Measurements from ENCODE around the gene EPC1.
"Not testable (repeated sequence)": the region's sequence is repeated elsewhere in the genome, so short reads cannot be mapped to it uniquely, and the experiment has no call there.

EPC1 gene

DNA sequence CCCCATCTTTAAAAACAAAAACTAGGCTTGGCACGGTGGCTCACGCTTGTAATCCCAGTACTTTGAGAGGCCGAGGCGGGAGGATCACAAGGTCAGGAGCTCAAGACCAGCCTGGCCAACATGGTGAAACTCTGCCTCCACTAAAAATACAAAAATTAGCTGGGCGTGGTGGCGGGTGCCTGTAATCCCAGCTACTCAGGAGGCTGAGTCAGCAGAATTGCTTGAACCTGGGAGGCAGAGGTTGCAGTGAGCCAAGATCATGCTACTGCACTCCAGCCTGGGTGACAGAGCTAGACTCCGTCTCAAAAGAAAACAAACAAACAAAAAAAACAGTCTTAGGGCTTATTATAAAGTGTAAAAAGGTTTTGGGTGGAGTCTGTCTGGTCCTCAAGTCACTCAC lies 117.2 kb downstream of the EPC1 start:
- H3K27me3 ChIP-seq (ENCODE audit: control insufficient read depth in 5 of 5, insufficient read depth in 4 of 5, low read length in 5 of 5); H3K4me1 ChIP-seq (ENCODE audit: control insufficient read depth in 5 of 5, insufficient read depth in 5 of 5, low read length in 5 of 5); H3K27ac ChIP-seq (ENCODE audit: low read depth, low read length); H3K4me3 ChIP-seq (ENCODE audit: low read depth in 1 of 5, low read length in 5 of 5); H3K9ac ChIP-seq (ENCODE audit: low read length in 5 of 5); H3K9me3 ChIP-seq (ENCODE audit: control insufficient read depth in 5 of 5, low read length in 5 of 5); H3K36me3 ChIP-seq (ENCODE audit: control insufficient read depth in 5 of 5, insufficient read depth in 5 of 5, low read length in 5 of 5): not testable (repeated sequence)

DNA sequence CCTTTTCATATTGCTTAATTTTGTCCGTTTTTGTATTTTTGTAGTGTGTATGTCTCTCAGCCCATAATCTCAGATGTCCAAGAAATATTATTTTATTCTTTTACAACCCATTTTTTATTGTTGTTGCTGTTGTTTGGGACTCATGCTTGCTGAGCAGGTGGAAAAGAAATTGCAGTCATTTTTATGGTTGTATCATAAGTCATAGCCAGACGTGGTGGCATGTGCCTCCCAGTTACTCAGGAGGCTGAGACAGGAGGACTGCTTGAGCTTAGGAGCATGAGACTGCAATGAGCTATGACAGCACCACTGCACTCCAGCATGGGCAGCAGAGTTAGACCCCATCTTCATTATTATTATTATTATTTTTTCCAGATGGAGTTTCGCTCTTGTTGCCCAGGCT lies 117.8 kb downstream of the EPC1 start:
- H3K27ac ChIP-seq (ENCODE audit: low read depth, low read length) = no peak overlapping the region
- H3K9ac ChIP-seq (ENCODE audit: low read length in 5 of 5) = no peak overlapping the region

DNA sequence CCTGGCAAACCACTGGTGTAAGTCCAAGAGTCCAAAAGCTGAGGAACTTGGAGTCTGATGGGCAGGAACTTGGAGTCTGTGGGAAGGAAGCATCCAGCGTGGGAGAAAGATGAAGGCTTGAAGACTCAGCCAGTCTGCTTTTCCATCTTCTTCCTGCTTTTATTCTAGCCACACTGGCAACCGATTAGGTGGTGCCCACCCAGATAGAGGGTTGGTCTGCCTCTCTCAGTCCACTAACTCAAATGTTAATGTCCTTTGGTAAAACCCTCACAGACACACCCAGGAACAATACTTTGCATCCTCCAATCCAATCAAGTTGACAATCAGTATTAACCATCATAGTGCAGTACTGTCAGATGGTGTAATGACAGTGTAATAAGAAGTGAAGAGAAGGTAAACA lies 119.2 kb downstream of the EPC1 start:
- no peak overlapping the region for H3K4me3 ChIP-seq (ENCODE audit: low read depth in 1 of 5, low read length in 5 of 5)
- H3K4me1 ChIP-seq (ENCODE audit: control insufficient read depth in 5 of 5, insufficient read depth in 5 of 5, low read length in 5 of 5) = peaks cover 0 to 1% (median 0%) of the 10 kb centered on the region in 5 donors
- H3K27me3 ChIP-seq (ENCODE audit: control insufficient read depth in 5 of 5, insufficient read depth in 4 of 5, low read length in 5 of 5) = no peaks in the 10 kb centered on the region
- H3K27ac ChIP-seq (ENCODE audit: low read depth, low read length) = no peak overlapping the region
- H3K9ac ChIP-seq (ENCODE audit: low read length in 5 of 5) = no peak overlapping the region
- H3K36me3 ChIP-seq (ENCODE audit: control insufficient read depth in 5 of 5, insufficient read depth in 5 of 5, low read length in 5 of 5) = no peaks in the 10 kb centered on the region
- peaks cover 0 to 4% (median 0%) of the 10 kb centered on the region in 5 donors for H3K9me3 ChIP-seq (ENCODE audit: control insufficient read depth in 5 of 5, low read length in 5 of 5)

More for the DNA sequence above, 117.8 kb downstream of the EPC1 start:
- no peaks in the 10 kb centered on the region for H3K4me1 ChIP-seq (ENCODE audit: control insufficient read depth in 5 of 5, insufficient read depth in 5 of 5, low read length in 5 of 5)
- no peaks in the 10 kb centered on the region for H3K36me3 ChIP-seq (ENCODE audit: control insufficient read depth in 5 of 5, insufficient read depth in 5 of 5, low read length in 5 of 5)
- no peaks in the 10 kb centered on the region for H3K27me3 ChIP-seq (ENCODE audit: control insufficient read depth in 5 of 5, insufficient read depth in 4 of 5, low read length in 5 of 5)
- H3K4me3 ChIP-seq (ENCODE audit: low read depth in 1 of 5, low read length in 5 of 5) = no peak overlapping the region
- no peaks in the 10 kb centered on the region for H3K9me3 ChIP-seq (ENCODE audit: control insufficient read depth in 5 of 5, low read length in 5 of 5)

DNA sequence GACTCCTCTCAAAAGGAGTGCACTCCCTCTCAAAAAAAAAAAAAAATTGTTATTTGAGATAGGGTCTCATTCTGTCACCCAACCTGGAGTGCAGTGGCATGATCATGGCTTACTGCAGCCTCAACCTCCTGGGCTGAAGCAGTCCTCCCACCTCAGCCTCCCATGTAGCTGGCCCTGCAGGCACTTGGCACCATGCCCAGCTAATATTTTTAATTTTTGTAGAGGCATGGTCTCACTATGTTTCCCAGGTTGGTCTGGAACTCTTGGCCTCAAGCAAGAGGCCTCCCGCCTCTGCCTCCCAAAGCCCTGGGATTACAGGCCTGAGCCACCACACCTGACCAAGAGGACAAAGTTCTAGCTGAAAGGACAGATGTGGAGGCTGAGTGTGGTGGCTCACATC lies 120.3 kb downstream of the EPC1 start:
- H3K4me1 ChIP-seq (ENCODE audit: control insufficient read depth in 5 of 5, insufficient read depth in 5 of 5, low read length in 5 of 5) = peaks cover 0 to 2% (median 0%) of the 10 kb centered on the region in 5 donors
- no peak overlapping the region for H3K4me3 ChIP-seq (ENCODE audit: low read depth in 1 of 5, low read length in 5 of 5)
- H3K9ac ChIP-seq (ENCODE audit: low read length in 5 of 5) = no peak overlapping the region
- H3K27ac ChIP-seq (ENCODE audit: low read depth, low read length) = no peak overlapping the region
- no peaks in the 10 kb centered on the region for H3K27me3 ChIP-seq (ENCODE audit: control insufficient read depth in 5 of 5, insufficient read depth in 4 of 5, low read length in 5 of 5)
- no peaks in the 10 kb centered on the region for H3K36me3 ChIP-seq (ENCODE audit: control insufficient read depth in 5 of 5, insufficient read depth in 5 of 5, low read length in 5 of 5)
- H3K9me3 ChIP-seq (ENCODE audit: control insufficient read depth in 5 of 5, low read length in 5 of 5) = peaks cover 0 to 4% (median 0%) of the 10 kb centered on the region in 5 donors

DNA sequence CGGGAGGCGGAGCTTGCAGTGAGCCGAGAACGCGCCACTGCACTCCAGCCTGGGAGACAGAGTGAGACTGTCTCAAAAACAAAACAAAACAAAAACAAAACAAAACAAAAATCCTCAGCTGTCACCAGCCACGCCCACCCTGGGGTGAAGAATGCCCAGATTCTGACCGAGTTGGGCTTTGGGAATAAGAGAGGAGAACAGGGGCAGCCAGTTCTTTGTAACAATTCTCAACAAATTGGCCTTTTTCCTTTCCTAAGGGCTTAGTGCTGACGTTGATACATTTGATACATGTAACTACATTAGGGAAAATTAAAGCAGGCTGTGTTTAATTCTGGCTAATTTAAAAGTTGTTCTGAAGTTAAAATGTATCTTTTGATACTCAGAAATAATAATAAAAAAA lies 121.0 kb downstream of the EPC1 start:
- H3K36me3 ChIP-seq (ENCODE audit: control insufficient read depth in 5 of 5, insufficient read depth in 5 of 5, low read length in 5 of 5) = no peaks in the 10 kb centered on the region
- H3K27me3 ChIP-seq (ENCODE audit: control insufficient read depth in 5 of 5, insufficient read depth in 4 of 5, low read length in 5 of 5) = no peaks in the 10 kb centered on the region
- H3K9ac ChIP-seq (ENCODE audit: low read length in 5 of 5) = no peak overlapping the region
- peaks cover 0 to 2% (median 0%) of the 10 kb centered on the region in 5 donors for H3K4me1 ChIP-seq (ENCODE audit: control insufficient read depth in 5 of 5, insufficient read depth in 5 of 5, low read length in 5 of 5)
- no peak overlapping the region for H3K4me3 ChIP-seq (ENCODE audit: low read depth in 1 of 5, low read length in 5 of 5)
- peaks cover 0 to 4% (median 0%) of the 10 kb centered on the region in 5 donors for H3K9me3 ChIP-seq (ENCODE audit: control insufficient read depth in 5 of 5, low read length in 5 of 5)
- no peak overlapping the region for H3K27ac ChIP-seq (ENCODE audit: low read depth, low read length)

- H3K9ac ChIP-seq (ENCODE audit: low read length in 5 of 5); H3K4me1 ChIP-seq (ENCODE audit: control insufficient read depth in 5 of 5, insufficient read depth in 5 of 5, low read length in 5 of 5); H3K36me3 ChIP-seq (ENCODE audit: control insufficient read depth in 5 of 5, insufficient read depth in 5 of 5, low read length in 5 of 5); H3K4me3 ChIP-seq (ENCODE audit: low read depth in 1 of 5, low read length in 5 of 5); H3K27me3 ChIP-seq (ENCODE audit: control insufficient read depth in 5 of 5, insufficient read depth in 4 of 5, low read length in 5 of 5); H3K9me3 ChIP-seq (ENCODE audit: control insufficient read depth in 5 of 5, low read length in 5 of 5); H3K27ac ChIP-seq (ENCODE audit: low read depth, low read length): not testable (repeated sequence)
Observed at GRCh38 chr10:32222376-32222775, 124.6 kb downstream of the EPC1 start.

GRCh38 chr10:32219156-32219555 lies 127.8 kb downstream of the EPC1 start:
- H3K27ac ChIP-seq (ENCODE audit: low read depth, low read length); H3K4me3 ChIP-seq (ENCODE audit: low read depth in 1 of 5, low read length in 5 of 5); H3K9ac ChIP-seq (ENCODE audit: low read length in 5 of 5); H3K36me3 ChIP-seq (ENCODE audit: control insufficient read depth in 5 of 5, insufficient read depth in 5 of 5, low read length in 5 of 5); H3K4me1 ChIP-seq (ENCODE audit: control insufficient read depth in 5 of 5, insufficient read depth in 5 of 5, low read length in 5 of 5); H3K27me3 ChIP-seq (ENCODE audit: control insufficient read depth in 5 of 5, insufficient read depth in 4 of 5, low read length in 5 of 5); H3K9me3 ChIP-seq (ENCODE audit: control insufficient read depth in 5 of 5, low read length in 5 of 5): not testable (repeated sequence)

DNA sequence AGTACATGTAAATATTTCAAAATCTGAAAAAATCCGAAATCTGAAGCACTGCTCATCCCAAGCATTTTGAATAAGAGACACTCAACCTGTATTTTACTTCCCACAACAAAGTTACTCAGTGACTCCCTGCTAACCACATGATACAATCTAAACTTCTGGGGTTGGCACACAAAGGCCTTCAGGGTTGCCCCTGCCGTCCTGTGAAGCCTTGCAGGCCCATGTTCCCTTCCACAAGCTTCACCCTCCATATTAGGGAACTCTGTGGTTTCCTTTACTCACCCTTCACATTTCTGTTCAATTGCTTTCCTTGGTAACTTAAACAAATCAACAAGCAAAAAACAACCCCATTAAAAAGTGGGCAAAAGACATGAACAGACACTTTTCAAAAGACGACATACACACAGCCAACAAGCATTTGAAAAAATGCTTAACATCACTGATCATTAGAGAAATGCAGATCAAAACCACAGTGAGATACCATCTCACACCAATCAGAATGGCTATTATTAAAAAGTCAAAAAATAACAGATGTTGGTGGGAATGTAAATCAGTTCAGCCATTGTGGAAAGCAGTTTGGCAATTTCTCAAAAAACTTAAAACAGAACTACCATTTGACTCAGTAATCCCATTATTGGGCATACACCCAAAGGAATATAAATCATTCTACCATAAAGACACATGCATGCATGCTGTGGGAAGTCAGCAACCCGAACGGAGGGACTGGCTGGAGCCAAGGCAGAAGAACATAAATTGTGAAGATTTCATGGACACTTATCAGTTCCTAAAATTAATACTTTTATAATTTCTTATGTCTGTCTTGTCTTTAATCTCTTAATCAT lies 128.5 kb downstream of the EPC1 start:
- H3K4me3 ChIP-seq (ENCODE audit: low read depth in 1 of 5, low read length in 5 of 5); H3K4me1 ChIP-seq (ENCODE audit: control insufficient read depth in 5 of 5, insufficient read depth in 5 of 5, low read length in 5 of 5); H3K9me3 ChIP-seq (ENCODE audit: control insufficient read depth in 5 of 5, low read length in 5 of 5); H3K27me3 ChIP-seq (ENCODE audit: control insufficient read depth in 5 of 5, insufficient read depth in 4 of 5, low read length in 5 of 5); H3K9ac ChIP-seq (ENCODE audit: low read length in 5 of 5); H3K27ac ChIP-seq (ENCODE audit: low read depth, low read length); H3K36me3 ChIP-seq (ENCODE audit: control insufficient read depth in 5 of 5, insufficient read depth in 5 of 5, low read length in 5 of 5): not testable (repeated sequence)

Data from subcutaneous abdominal adipose tissue (tissue), 5 donors.